ENCODE results near the gene LARGE1.

DNA sequence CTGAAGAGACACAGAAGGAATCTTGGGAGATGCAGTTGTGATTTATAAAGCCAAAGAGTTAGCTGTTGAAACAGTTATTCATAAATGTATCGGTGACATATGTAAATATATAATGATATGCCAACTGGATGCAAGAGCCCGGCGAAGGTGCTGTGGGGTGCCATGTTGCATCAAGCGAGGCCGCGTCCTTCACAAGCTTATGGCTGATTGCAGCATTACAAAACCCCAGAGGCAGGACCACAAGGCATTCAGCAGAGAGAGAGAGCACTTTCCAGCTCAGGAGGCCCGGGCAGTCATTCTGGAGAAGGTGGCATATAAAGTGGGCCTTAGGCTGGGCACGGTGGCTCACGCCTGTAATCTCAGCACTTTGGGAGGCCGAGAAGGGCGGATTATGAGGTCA is 65.6 kb downstream of the LARGE1 start:
- TF ChIP-seq EZH2 (IDR thresholded peaks at IDR 0.05; ENCODE audit: borderline replicate concordance, low read length) = no peak
- TF ChIP-seq, protein P1, sequence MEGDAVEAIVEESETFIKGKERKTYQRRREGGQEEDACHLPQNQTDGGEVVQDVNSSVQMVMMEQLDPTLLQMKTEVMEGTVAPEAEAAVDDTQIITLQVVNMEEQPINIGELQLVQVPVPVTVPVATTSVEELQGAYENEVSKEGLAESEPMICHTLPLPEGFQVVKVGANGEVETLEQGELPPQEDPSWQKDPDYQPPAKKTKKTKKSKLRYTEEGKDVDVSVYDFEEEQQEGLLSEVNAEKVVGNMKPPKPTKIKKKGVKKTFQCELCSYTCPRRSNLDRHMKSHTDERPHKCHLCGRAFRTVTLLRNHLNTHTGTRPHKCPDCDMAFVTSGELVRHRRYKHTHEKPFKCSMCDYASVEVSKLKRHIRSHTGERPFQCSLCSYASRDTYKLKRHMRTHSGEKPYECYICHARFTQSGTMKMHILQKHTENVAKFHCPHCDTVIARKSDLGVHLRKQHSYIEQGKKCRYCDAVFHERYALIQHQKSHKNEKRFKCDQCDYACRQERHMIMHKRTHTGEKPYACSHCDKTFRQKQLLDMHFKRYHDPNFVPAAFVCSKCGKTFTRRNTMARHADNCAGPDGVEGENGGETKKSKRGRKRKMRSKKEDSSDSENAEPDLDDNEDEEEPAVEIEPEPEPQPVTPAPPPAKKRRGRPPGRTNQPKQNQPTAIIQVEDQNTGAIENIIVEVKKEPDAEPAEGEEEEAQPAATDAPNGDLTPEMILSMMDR (IDR thresholded peaks at IDR 0.05; ENCODE audit: low read length) = no peak
